Peyer's patch (tissue), 4 donors: ENCODE results near the gene ZBTB3.
"Not testable (repeated sequence)": the region's sequence is repeated elsewhere in the genome, so short reads cannot be mapped to it uniquely, and the experiment has no call there.

Source experiments
- POLR2A ChIP-seq, 2 donors: fragments of 450-650 bp; IDR thresholded peaks; one replicate each; pipeline ENCODE4 v1.5.1; 2017; ENCODE audit warnings: antibody characterized with exemption in 2 of 2, mild to moderate bottlenecking in 2 of 2, moderate library complexity in 2 of 2
- TF ChIP-seq, protein P1 (sequence below), 6 experiments: fragments of 450-650 bp in 4 of 6; fragments of 200-600 bp in 2 of 6; sonication (generic) in 1 of 6; IDR thresholded peaks; one replicate each; pipeline ENCODE4 v1.5.1; 2017 to 2019; ENCODE audit warnings: antibody characterized with exemption in 6 of 6, mild to moderate bottlenecking in 3 of 6, moderate library complexity in 1 of 6

DNA sequence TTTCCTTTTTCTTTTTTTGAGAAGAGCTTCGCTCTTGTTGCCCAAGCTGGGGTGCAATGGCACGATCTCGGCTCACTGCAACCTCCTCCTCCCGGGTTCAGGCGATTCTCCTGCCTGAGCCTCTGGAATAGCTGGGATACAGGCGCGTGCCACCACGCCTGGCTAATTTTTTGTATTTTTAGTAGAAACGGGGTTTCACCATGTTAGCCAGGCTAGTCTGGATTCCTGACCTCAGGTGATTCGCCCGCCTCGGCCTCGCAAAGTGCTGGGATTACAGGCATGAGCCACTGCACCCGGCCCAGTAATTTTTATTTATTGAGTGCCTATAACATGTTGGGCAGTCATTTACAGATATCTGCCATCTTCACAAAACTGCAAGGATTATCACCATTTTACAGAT, 23.9 kb downstream of the ZBTB3 start:
- not testable (repeated sequence) for TF ChIP-seq POLR2A (IDR thresholded peaks at IDR 0.05)
- TF ChIP-seq, protein P1, sequence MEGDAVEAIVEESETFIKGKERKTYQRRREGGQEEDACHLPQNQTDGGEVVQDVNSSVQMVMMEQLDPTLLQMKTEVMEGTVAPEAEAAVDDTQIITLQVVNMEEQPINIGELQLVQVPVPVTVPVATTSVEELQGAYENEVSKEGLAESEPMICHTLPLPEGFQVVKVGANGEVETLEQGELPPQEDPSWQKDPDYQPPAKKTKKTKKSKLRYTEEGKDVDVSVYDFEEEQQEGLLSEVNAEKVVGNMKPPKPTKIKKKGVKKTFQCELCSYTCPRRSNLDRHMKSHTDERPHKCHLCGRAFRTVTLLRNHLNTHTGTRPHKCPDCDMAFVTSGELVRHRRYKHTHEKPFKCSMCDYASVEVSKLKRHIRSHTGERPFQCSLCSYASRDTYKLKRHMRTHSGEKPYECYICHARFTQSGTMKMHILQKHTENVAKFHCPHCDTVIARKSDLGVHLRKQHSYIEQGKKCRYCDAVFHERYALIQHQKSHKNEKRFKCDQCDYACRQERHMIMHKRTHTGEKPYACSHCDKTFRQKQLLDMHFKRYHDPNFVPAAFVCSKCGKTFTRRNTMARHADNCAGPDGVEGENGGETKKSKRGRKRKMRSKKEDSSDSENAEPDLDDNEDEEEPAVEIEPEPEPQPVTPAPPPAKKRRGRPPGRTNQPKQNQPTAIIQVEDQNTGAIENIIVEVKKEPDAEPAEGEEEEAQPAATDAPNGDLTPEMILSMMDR (IDR thresholded peaks at IDR 0.05): not testable (repeated sequence)
